ENCODE measurements around the gene IRX3. TPM values are rescaled to one million over a fixed set of nuclear protein-coding genes. Genes with fewer than 3 reads are reported as not detected.

Gene IRX3
- total and polyA plus RNA-seq, 2 of the 8 experiments (the other 6 are each of a cell fraction or from before 2014, with no cell fraction given) = 0.50 to 1.6 TPM

GRCh38 chr16:54303613-54304012, 17.0 kb upstream of the IRX3 start:
- POLR2A ChIA-PET (ENCODE audit: partially characterized antibody) = no interaction called here

More at GRCh38 chr16:54303613-54304012, 17.0 kb upstream of the IRX3 start:
- Histone ChIP-seq H4K91ac (replicated peaks; ENCODE audit: insufficient read length, low read length) (no peak overlapping the region), H3K9me3 (ENCODE audit: insufficient read depth in 2 of 2, low read depth in 1 of 2, low read length in 1 of 2) (no peaks in the 10 kb centered on the region), H3K79me1 (ENCODE audit: low read depth, low read length) (no peaks in the 10 kb centered on the region), H3K56ac (replicated peaks; ENCODE audit: insufficient read length, low read depth, low read length) (no peak overlapping the region), H3K23me2 (ENCODE audit: low read depth, low read length) (no peaks in the 10 kb centered on the region), H2BK20ac (ENCODE audit: low read length) (no peak overlapping the region), H4K20me1 (replicated peaks in 1 of 2; ENCODE audit: control insufficient read depth in 1 of 2, insufficient read depth in 2 of 2, low read length in 2 of 2) (no peaks in the 10 kb centered on the region), H3K4me1 (replicated peaks in 1 of 4; ENCODE audit: control insufficient read depth in 3 of 4, insufficient read depth in 4 of 4, low read length in 3 of 4) (no peaks in the 10 kb centered on the region), H3K79me2 (ENCODE audit: control insufficient read depth in 1 of 2, insufficient read depth in 2 of 2, low read length in 2 of 2) (no peaks in the 10 kb centered on the region), H2AK5ac (ENCODE audit: low read depth, low read length) (no peak overlapping the region), H3K27me3 (replicated peaks in 1 of 4; ENCODE audit: control insufficient read depth in 3 of 4, extremely low read depth in 1 of 4, insufficient read depth in 3 of 4, low read length in 3 of 4) (no peaks in the 10 kb centered on the region), H3K36me3 (ENCODE audit: control insufficient read depth in 2 of 4, insufficient read depth in 4 of 4, low read length in 3 of 4) (no peaks in the 10 kb centered on the region), H4K8ac (ENCODE audit: extremely low read depth, insufficient read depth, low read length) (no peak overlapping the region), H3K18ac (ENCODE audit: extremely low read depth, low read length) (no peak overlapping the region), H2BK12ac (ENCODE audit: low read depth, low read length) (no peak overlapping the region), H2BK120ac (replicated peaks; ENCODE audit: low read depth, low read length) (no peak overlapping the region), H2AFZ (ENCODE audit: low read length) (no peak overlapping the region), H3K27ac (ENCODE audit: low read depth, low read length) (no peak overlapping the region), H4K5ac (ENCODE audit: insufficient read length, low read depth, low read length) (no peak overlapping the region), H3K4ac (replicated peaks; ENCODE audit: insufficient read length, low read depth, low read length) (no peak overlapping the region), H3K23ac (ENCODE audit: insufficient read length) (no peak overlapping the region), H3K4me3 (ENCODE audit: extremely low read depth in 1 of 4, insufficient read depth in 2 of 4, low read depth in 3 of 4, low read length in 4 of 4) (no peak overlapping the region), H2BK5ac (ENCODE audit: low read depth, low read length) (no peak overlapping the region), H2BK15ac (ENCODE audit: low read length) (no peak overlapping the region), H3K4me2 (ENCODE audit: insufficient read depth in 1 of 2, low read depth in 2 of 2, low read length in 2 of 2) (no peak overlapping the region), H3K14ac (ENCODE audit: insufficient read length) (no peak overlapping the region), H3K9ac (replicated peaks in 1 of 4; ENCODE audit: extremely low read depth in 1 of 4, low read depth in 3 of 4, low read length in 3 of 4) (no peak overlapping the region)
- DNase-seq (ENCODE audit: low read depth in 1 of 2, low spot score in 2 of 2) (no peak), FAIRE-seq (no peak)
- CTCF ChIA-PET (ENCODE audit: partially characterized antibody) = interaction anchor here (1.2 kb wide), 1 partner anchor 28 kb away, joined by 4 read pairs; no protein-coding TSS in a partner anchor
- WGBS, 2 experiments (ENCODE audit: extremely low coverage in 1 of 2, insufficient coverage in 1 of 2, insufficient read length in 1 of 2, insufficient replicate concordance in 2 of 2, low coverage in 1 of 2, low lambda C conversion rate in 2 of 2, missing lambda C conversion rate in 1 of 2) = 86% methylated on average over 8 of the region's 8 CpGs; no CpG with 5 or more reads in 1 of the 2 experiments
- TF ChIP-seq EP300 (IDR thresholded peaks at IDR 0.05; ENCODE audit: borderline replicate concordance in 1 of 2, low read depth in 2 of 2, low read length in 2 of 2) (no peak), GABPA (IDR thresholded peaks at IDR 0.05; ENCODE audit: borderline replicate concordance, insufficient read depth, low read length) (no peak), KDM4A (IDR thresholded peaks at IDR 0.05; ENCODE audit: low read depth, low read length, severe bottlenecking) (no peak), POU5F1 (IDR thresholded peaks at IDR 0.05; ENCODE audit: low read depth, low read length) (no peak), USF2 (IDR thresholded peaks at IDR 0.05; ENCODE audit: low read length) (no peak), SUZ12 (IDR thresholded peaks at IDR 0.05; ENCODE audit: low read length) (no peak), KDM5A (IDR thresholded peaks at IDR 0.05; ENCODE audit: low read length) (no peak), BRCA1 (IDR thresholded peaks at IDR 0.05; ENCODE audit: low read depth, low read length) (no peak), EGR1 (IDR thresholded peaks at IDR 0.05; ENCODE audit: borderline replicate concordance, low read depth, low read length) (no peak), HDAC6 (IDR thresholded peaks at IDR 0.05; ENCODE audit: low read depth, low read length) (no peak)

Measured in H1 (cell line).